ENCODE data around the gene LCMT2.

LCMT2 gene

GRCh38 chr15:43279496-43279895 is 50.9 kb downstream of the LCMT2 start:
- no peaks in the 10 kb centered on the region for H4K20me1 ChIP-seq (ENCODE audit: insufficient read depth)
- H3K36me3 ChIP-seq (ENCODE audit: insufficient read depth) = no peaks in the 10 kb centered on the region
- no peak overlapping the region for H3K27ac ChIP-seq
- H3K9ac ChIP-seq = no peak overlapping the region
- no peaks in the 10 kb centered on the region for H3K79me2 ChIP-seq (ENCODE audit: insufficient read depth, low read depth)
- H3K4me1 ChIP-seq (ENCODE audit: low read depth, poor library complexity, severe bottlenecking) = no peaks in the 10 kb centered on the region
- TF ChIP-seq, protein P1, sequence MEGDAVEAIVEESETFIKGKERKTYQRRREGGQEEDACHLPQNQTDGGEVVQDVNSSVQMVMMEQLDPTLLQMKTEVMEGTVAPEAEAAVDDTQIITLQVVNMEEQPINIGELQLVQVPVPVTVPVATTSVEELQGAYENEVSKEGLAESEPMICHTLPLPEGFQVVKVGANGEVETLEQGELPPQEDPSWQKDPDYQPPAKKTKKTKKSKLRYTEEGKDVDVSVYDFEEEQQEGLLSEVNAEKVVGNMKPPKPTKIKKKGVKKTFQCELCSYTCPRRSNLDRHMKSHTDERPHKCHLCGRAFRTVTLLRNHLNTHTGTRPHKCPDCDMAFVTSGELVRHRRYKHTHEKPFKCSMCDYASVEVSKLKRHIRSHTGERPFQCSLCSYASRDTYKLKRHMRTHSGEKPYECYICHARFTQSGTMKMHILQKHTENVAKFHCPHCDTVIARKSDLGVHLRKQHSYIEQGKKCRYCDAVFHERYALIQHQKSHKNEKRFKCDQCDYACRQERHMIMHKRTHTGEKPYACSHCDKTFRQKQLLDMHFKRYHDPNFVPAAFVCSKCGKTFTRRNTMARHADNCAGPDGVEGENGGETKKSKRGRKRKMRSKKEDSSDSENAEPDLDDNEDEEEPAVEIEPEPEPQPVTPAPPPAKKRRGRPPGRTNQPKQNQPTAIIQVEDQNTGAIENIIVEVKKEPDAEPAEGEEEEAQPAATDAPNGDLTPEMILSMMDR (conservative IDR thresholded peaks at IDR 0.05; ENCODE audit: low read depth, low read length) = no peak
- H3K4me3 ChIP-seq (IDR thresholded peaks at IDR 0.05; ENCODE audit: insufficient read depth, low read depth, low read length) = no peak overlapping the region
- H3K4me2 ChIP-seq = no peak overlapping the region
- H3K27me3 ChIP-seq (ENCODE audit: insufficient read depth, low read depth) = no peaks in the 10 kb centered on the region
- no peak overlapping the region for H2AFZ ChIP-seq (ENCODE audit: low read depth)

DNA sequence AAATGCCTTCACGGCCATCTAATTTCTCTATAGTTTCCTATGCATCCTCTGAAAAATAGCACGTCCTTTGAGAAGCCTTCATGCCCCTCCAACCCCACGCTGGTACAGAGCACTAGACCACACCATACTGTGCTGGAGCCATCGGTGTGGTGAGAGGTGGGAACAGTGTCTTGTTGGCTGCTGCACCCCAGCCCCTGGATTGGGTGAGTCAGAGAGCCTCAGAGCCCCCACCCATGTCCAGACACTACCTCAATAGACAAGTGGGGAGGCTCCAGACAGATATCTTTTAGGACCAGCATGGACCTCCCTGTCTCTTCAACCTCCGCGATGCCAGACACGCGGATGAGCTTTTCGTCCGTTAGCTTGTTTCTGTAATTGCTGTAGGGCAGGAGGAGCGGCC is 51.5 kb downstream of the LCMT2 start:
- no peaks in the 10 kb centered on the region for H3K27me3 ChIP-seq (ENCODE audit: insufficient read depth, low read depth)
- no peaks in the 10 kb centered on the region for H3K79me2 ChIP-seq (ENCODE audit: insufficient read depth, low read depth)
- no peaks in the 10 kb centered on the region for H3K36me3 ChIP-seq (ENCODE audit: insufficient read depth)
- no peak overlapping the region for H3K9ac ChIP-seq
- H3K4me2 ChIP-seq = no peak overlapping the region
- H3K4me3 ChIP-seq (IDR thresholded peaks at IDR 0.05; ENCODE audit: insufficient read depth, low read depth, low read length) = no peak overlapping the region
- H3K4me1 ChIP-seq (ENCODE audit: low read depth, poor library complexity, severe bottlenecking) = no peaks in the 10 kb centered on the region
- H3K27ac ChIP-seq = no peak overlapping the region
- H4K20me1 ChIP-seq (ENCODE audit: insufficient read depth) = no peaks in the 10 kb centered on the region
- TF ChIP-seq, protein P1 (conservative IDR thresholded peaks at IDR 0.05; ENCODE audit: low read depth, low read length) = no peak
- H2AFZ ChIP-seq (ENCODE audit: low read depth) = no peak overlapping the region

GRCh38 chr15:43277901-43278300 is 52.5 kb downstream of the LCMT2 start:
- Histone ChIP-seq H4K20me1 (ENCODE audit: insufficient read depth) (no peaks in the 10 kb centered on the region), H3K27ac (no peak overlapping the region), H3K4me1 (ENCODE audit: low read depth, poor library complexity, severe bottlenecking) (no peaks in the 10 kb centered on the region), H3K4me3 (IDR thresholded peaks at IDR 0.05; ENCODE audit: insufficient read depth, low read depth, low read length) (no peak overlapping the region), H3K36me3 (ENCODE audit: insufficient read depth) (no peaks in the 10 kb centered on the region), H3K27me3 (ENCODE audit: insufficient read depth, low read depth) (no peaks in the 10 kb centered on the region), H3K9ac (no peak overlapping the region), H3K4me2 (no peak overlapping the region), H3K79me2 (ENCODE audit: insufficient read depth, low read depth) (no peaks in the 10 kb centered on the region), H2AFZ (ENCODE audit: low read depth) (no peak overlapping the region)
- TF ChIP-seq, protein P1 (conservative IDR thresholded peaks at IDR 0.05; ENCODE audit: low read depth, low read length) = no peak

DNA sequence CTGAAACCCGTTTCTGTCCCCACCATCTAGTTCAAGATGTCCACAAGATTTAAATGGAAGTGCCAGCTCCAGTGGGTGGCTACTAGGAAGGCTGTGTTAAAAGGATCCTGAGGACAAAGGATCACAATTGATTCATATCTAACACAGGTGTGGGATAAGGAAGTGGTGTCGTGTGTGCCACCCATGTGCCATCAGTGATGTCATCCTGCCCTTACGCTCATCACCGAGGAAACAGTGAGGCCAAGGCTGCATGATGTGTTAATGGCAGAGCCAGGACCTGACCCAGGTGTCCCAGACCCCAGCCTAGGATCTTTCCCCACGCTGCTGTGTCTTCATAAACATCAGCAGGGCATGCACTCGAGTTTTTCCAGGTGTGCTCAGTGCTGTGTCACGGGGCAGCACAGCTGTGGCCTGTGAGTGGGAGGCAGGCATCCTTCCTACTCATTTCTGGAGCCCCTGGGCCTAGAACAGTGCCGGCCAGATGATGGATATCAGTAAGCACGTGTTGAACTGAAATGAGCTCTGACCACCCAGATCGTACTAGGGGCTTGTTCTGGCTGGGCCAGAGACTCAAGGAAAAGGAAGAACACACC is 53.0 kb downstream of the LCMT2 start:
- H4K20me1 ChIP-seq (ENCODE audit: insufficient read depth) = no peaks in the 10 kb centered on the region
- TF ChIP-seq, protein P1 (conservative IDR thresholded peaks at IDR 0.05; ENCODE audit: low read depth, low read length) = no peak
- no peaks in the 10 kb centered on the region for H3K27me3 ChIP-seq (ENCODE audit: insufficient read depth, low read depth)
- H3K4me1 ChIP-seq (ENCODE audit: low read depth, poor library complexity, severe bottlenecking) = no peaks in the 10 kb centered on the region
- no peaks in the 10 kb centered on the region for H3K36me3 ChIP-seq (ENCODE audit: insufficient read depth)
- H3K79me2 ChIP-seq (ENCODE audit: insufficient read depth, low read depth) = no peaks in the 10 kb centered on the region
- no peak overlapping the region for H3K27ac ChIP-seq
- H3K9ac ChIP-seq = no peak overlapping the region
- no peak overlapping the region for H2AFZ ChIP-seq (ENCODE audit: low read depth)
- H3K4me3 ChIP-seq (IDR thresholded peaks at IDR 0.05; ENCODE audit: insufficient read depth, low read depth, low read length) = no peak overlapping the region
- no peak overlapping the region for H3K4me2 ChIP-seq
